Mammary epithelial cell (primary cell): ENCODE data around the gene MAT2A.

ENCODE experiments used
- EZH2 ChIP-seq: IDR thresholded peaks from 2 replicates; pipeline ENCODE4 v1.6.1; 2012; ENCODE audit warnings: low read length, inconsistent platforms, borderline replicate concordance
- TF ChIP-seq, protein P1 (sequence below), 2 donors: IDR thresholded peaks in 1 of 2; conservative IDR thresholded peaks in 1 of 2; 2 replicates each; pipeline ENCODE4 v1.5.1; 2011 to 2012; ENCODE audit warnings: inconsistent platforms in 2 of 2, low read length in 2 of 2, mild to moderate bottlenecking in 2 of 2, control low read depth in 1 of 2, low read depth in 1 of 2; ENCODE audit not compliant: insufficient read depth in 1 of 2; ENCODE audit errors: extremely low read depth in 1 of 2

DNA sequence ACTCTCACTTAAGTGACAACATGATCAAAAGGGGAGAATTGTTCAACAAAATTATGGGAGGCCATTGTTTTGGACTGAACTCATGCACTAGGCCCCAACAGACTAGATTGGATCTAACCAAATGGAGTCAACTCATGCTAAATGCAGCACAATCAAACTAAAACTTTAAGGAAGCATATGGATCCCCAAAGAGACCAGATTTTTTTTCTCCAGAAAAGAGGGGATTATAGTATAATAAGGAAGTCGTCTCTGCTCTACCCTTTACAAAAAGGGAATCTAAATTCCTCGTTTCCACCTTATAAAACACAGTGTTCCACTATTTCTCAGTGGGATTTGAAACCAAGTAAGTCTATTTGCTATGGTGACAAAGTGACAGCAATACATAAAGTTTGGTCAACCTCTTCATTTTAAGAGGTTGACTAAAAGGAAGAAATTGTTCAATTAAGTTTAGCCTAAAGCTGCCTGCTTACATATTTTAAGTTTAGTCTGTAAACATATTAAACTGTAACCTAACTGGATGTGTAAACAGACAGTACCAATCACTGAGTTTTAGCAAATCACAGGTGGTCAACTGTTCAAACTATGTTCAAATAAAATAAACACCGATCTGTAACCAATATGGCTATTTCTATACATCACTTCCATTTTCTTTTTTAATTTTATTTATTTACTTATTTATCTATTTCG is 40.9 kb upstream of the MAT2A start:
- TF ChIP-seq, protein P1, sequence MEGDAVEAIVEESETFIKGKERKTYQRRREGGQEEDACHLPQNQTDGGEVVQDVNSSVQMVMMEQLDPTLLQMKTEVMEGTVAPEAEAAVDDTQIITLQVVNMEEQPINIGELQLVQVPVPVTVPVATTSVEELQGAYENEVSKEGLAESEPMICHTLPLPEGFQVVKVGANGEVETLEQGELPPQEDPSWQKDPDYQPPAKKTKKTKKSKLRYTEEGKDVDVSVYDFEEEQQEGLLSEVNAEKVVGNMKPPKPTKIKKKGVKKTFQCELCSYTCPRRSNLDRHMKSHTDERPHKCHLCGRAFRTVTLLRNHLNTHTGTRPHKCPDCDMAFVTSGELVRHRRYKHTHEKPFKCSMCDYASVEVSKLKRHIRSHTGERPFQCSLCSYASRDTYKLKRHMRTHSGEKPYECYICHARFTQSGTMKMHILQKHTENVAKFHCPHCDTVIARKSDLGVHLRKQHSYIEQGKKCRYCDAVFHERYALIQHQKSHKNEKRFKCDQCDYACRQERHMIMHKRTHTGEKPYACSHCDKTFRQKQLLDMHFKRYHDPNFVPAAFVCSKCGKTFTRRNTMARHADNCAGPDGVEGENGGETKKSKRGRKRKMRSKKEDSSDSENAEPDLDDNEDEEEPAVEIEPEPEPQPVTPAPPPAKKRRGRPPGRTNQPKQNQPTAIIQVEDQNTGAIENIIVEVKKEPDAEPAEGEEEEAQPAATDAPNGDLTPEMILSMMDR (conservative IDR thresholded peaks at IDR 0.05 in 1 of 2, IDR thresholded peaks at IDR 0.05 in 1 of 2; ENCODE audit: extremely low read depth in 1 of 2, insufficient read depth in 1 of 2, low read depth in 1 of 2, low read length in 2 of 2): no peak
- TF ChIP-seq EZH2: no peak
